NCI-H345 treated with DMSO at 0.1 percent for 48 hours (cell line): ENCODE measurements around the gene ACOXL.
A peak's percentile ranks its signal among the peaks of the same experiment; 100 is the strongest.

Experiments used
- DNase-seq: peaks from one replicate; lab custom pipeline; 2025; ENCODE audit not compliant: unreplicated experiment; lab: John Stamatoyannopoulos, UW

The ACOXL gene

GRCh38 chr2:110752871-110753270, 20.5 kb downstream of the ACOXL start:
- no peak for DNase-seq

- peak; percentile 16 for DNase-seq
Observed at GRCh38 chr2:110755491-110756078, 23.2 kb downstream of the ACOXL start.

GRCh38 chr2:110759411-110759810, 27.0 kb downstream of the ACOXL start:
- DNase-seq: no peak

- DNase-seq: no peak
Observed at GRCh38 chr2:110764931-110765330, 32.6 kb downstream of the ACOXL start.

GRCh38 chr2:110766291-110766690, 33.9 kb downstream of the ACOXL start:
- no peak for DNase-seq

GRCh38 chr2:110768591-110768990, 36.2 kb downstream of the ACOXL start:
- DNase-seq: peak; percentile 79

GRCh38 chr2:110770404-110770958, 38.1 kb downstream of the ACOXL start:
- DNase-seq: peak; percentile 89

- DNase-seq: peak; percentile 31
Observed at GRCh38 chr2:110770959-110771431, 38.6 kb downstream of the ACOXL start.

- DNase-seq: no peak
Observed at GRCh38 chr2:110771547-110772382, 39.4 kb downstream of the ACOXL start.

GRCh38 chr2:110772383-110772755, 40.0 kb downstream of the ACOXL start:
- no peak for DNase-seq

- no peak for DNase-seq
Observed at GRCh38 chr2:110773401-110773921, 41.1 kb downstream of the ACOXL start.

- no peak for DNase-seq
Observed at GRCh38 chr2:110774701-110775100, 42.3 kb downstream of the ACOXL start.

- DNase-seq: no peak
Observed at GRCh38 chr2:110777531-110778311, 45.3 kb downstream of the ACOXL start.

GRCh38 chr2:110780461-110780860, 48.1 kb downstream of the ACOXL start:
- no peak for DNase-seq

- DNase-seq: no peak
Observed at GRCh38 chr2:110783196-110783873, 51.0 kb downstream of the ACOXL start.

GRCh38 chr2:110784047-110784631, 51.8 kb downstream of the ACOXL start:
- DNase-seq: no peak

- DNase-seq: no peak
Observed at GRCh38 chr2:110785439-110785838, 53.1 kb downstream of the ACOXL start.

GRCh38 chr2:110788976-110789375, 56.6 kb downstream of the ACOXL start:
- DNase-seq: no peak

- no peak for DNase-seq
Observed at GRCh38 chr2:110789706-110790105, 57.3 kb downstream of the ACOXL start.

GRCh38 chr2:110790907-110791306, 58.5 kb downstream of the ACOXL start:
- DNase-seq: no peak
